ENCODE data around the gene NPTX1. TPM values are rescaled to one million over a fixed set of nuclear protein-coding genes. Genes with fewer than 3 reads are reported as not detected.
A peak's percentile ranks its signal among the peaks of the same experiment; 100 is the strongest.

Gene NPTX1
- polyA plus RNA-seq, 2 of the 4 experiments (the other 2 are of a cell fraction) = 43.6 to 109 TPM

DNA sequence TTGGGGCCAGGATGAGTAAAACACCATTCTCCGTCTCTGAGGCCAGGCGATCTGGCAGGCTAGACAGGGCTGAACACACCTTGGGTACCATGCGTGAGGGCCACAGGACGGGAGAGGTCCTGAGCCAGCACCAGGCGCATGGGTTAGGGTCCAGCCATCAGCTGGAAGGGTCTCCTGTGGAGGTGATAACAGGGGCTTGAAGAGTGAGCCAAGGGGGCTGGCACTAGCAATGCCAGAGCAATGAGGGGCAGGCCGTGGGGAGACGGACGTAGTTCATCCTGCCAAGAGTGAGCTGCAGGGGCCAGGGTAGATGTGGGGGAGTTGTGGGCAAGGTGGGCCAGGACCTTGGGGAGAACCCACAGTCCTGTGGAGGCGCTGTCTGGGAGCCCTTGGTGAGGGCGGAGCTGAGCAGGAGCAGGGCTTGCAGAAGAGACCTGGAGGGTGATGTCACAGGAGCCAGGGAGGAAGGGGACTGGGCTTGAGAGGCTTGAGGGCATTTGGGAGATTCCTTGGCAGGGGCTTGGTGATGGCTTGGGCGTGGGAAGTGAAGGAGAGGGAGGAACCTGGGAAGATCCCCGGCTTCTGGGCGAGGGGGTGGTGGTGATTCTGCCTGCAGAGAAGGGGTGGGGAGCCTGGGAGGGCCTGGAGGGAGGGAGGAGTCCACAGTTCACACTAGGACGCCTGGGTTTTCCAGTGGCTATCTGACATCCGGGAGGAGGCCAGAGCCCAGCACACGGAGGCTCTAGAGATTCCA is 6.3 kb upstream of the NPTX1 start (continued):
- TF ChIP-seq, protein P1, sequence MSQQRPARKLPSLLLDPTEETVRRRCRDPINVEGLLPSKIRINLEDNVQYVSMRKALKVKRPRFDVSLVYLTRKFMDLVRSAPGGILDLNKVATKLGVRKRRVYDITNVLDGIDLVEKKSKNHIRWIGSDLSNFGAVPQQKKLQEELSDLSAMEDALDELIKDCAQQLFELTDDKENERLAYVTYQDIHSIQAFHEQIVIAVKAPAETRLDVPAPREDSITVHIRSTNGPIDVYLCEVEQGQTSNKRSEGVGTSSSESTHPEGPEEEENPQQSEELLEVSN (IDR thresholded peaks at IDR 0.05; ENCODE audit: borderline replicate concordance, low read depth) = no peak
- no peak for TF ChIP-seq RCOR1 (IDR thresholded peaks at IDR 0.05; ENCODE audit: low read depth, low read length)
- TF ChIP-seq FOSL2 (IDR thresholded peaks at IDR 0.05) = no peak
- peak; percentile 42; the same call in 1 of the 2 replicates for TF ChIP-seq FOSL2 (CRISPR knock-in tag; IDR thresholded peaks at IDR 0.05)
- TF ChIP-seq RNF2 (IDR thresholded peaks at IDR 0.05; ENCODE audit: borderline replicate concordance, low read depth) = no peak
- TF ChIP-seq, protein P2, sequence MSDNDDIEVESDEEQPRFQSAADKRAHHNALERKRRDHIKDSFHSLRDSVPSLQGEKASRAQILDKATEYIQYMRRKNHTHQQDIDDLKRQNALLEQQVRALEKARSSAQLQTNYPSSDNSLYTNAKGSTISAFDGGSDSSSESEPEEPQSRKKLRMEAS (IDR thresholded peaks at IDR 0.05) = no peak
- no peak for TF ChIP-seq PHF8 (IDR thresholded peaks at IDR 0.05; ENCODE audit: borderline replicate concordance, low read depth)

DNA sequence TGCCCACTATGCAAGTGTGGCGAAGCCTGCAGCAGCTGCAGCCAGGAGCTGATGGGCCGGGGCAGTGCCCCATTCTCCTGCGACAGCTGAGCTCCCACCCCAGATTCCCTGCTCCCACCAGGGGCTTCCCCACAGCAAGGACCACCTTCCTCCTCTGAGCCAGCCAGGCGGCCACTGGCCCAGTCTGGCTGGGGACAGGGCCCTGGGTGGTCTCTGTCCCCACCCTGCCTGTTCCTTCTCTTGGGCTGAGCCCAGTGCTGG is 5.6 kb upstream of the NPTX1 start:
- CTCF ChIA-PET = interaction anchor here (0.7 to 3.6 kb wide), 5 partner anchors 8 to 94 kb away, joined by 3 to 15 read pairs (median 3); no protein-coding TSS in a partner anchor

DNA sequence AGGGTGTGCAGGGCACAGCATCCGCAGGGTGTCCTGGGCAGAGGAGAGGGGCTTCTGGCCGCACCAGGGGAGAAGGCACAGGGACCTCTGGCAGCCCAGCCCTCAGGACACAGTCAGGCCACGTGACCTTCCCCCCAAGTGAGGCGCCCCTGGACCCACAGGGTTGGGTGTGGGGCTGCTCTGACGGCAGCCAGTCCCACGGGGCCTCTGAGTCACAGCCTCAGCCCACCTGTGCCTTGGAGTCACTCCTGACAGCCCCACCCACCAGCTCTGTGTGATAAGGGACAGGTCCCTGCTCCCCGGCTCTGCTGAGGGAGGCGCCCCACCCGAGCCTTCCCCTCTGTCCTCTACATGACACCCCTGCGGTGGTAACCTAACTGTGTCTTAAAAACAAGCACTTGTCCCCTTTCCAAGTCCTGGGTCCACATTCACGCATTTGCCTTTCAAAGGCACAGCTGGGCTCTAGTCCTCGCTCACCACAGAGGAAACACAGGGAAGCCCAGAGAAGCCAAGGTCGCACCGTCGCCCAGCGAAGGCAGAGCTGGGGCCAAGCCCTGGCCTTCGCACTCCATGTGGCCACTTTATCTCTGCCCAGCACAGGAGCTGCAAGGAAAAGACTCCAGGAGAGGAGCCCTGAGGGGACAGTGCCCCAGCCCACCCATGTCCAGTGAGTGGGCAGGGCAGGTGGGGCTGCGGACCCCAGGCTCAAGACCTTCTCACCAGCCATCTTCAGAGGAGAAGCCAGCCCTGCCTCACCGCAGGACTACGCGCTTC is 5.1 kb upstream of the NPTX1 start:
- CTCF ChIA-PET = interaction anchor here (0.7 to 3.6 kb wide), 5 partner anchors 8 to 94 kb away, joined by 3 to 15 read pairs (median 3); no protein-coding TSS in a partner anchor

More for the DNA sequence above, 5.6 kb upstream of the NPTX1 start:
- ATAC-seq (no peak), FAIRE-seq (no peak), DNase-seq (ENCODE audit: low read depth in 1 of 2, low spot score in 1 of 2) (no peak)
- TF ChIP-seq, protein P3, sequence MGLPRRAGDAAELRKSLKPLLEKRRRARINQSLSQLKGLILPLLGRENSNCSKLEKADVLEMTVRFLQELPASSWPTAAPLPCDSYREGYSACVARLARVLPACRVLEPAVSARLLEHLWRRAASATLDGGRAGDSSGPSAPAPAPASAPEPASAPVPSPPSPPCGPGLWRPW (IDR thresholded peaks at IDR 0.05) = no peak
- TF ChIP-seq, protein P4, sequence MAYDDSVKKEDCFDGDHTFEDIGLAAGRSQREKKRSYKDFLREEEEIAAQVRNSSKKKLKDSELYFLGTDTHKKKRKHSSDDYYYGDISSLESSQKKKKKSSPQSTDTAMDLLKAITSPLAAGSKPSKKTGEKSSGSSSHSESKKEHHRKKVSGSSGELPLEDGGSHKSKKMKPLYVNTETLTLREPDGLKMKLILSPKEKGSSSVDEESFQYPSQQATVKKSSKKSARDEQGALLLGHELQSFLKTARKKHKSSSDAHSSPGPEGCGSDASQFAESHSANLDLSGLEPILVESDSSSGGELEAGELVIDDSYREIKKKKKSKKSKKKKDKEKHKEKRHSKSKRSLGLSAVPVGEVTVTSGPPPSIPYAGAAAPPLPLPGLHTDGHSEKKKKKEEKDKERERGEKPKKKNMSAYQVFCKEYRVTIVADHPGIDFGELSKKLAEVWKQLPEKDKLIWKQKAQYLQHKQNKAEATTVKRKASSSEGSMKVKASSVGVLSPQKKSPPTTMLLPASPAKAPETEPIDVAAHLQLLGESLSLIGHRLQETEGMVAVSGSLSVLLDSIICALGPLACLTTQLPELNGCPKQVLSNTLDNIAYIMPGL (CRISPR knock-in tag; IDR thresholded peaks at IDR 0.05; ENCODE audit: borderline replicate concordance) = no peak
- TF ChIP-seq RCOR1 (IDR thresholded peaks at IDR 0.05; ENCODE audit: low read depth, low read length) = no peak
- no peak for TF ChIP-seq PHF8 (IDR thresholded peaks at IDR 0.05; ENCODE audit: borderline replicate concordance, low read depth)
- TF ChIP-seq POLR2A (IDR thresholded peaks at IDR 0.05; ENCODE audit: low read length) = no peak
- no peak for TF ChIP-seq EP300 (IDR thresholded peaks at IDR 0.05)
- no peak for TF ChIP-seq MYC (IDR thresholded peaks at IDR 0.05; ENCODE audit: borderline replicate concordance, low read length)
- TF ChIP-seq MAZ (IDR thresholded peaks at IDR 0.05; ENCODE audit: borderline replicate concordance, low read depth, low read length) = no peak
- TF ChIP-seq BHLHE40 (IDR thresholded peaks at IDR 0.05; ENCODE audit: low read depth, low read length) = no peak
- TF ChIP-seq RAD21 (conservative IDR thresholded peaks at IDR 0.05 in 1 of 2, IDR thresholded peaks at IDR 0.05 in 1 of 2) = no peak
- TF ChIP-seq FOSL2 (IDR thresholded peaks at IDR 0.05) = no peak
- no peak for TF ChIP-seq FOSL2 (CRISPR knock-in tag; IDR thresholded peaks at IDR 0.05)
- no peak for TF ChIP-seq JUNB (IDR thresholded peaks at IDR 0.05)
- TF ChIP-seq FOSB (CRISPR knock-in tag; IDR thresholded peaks at IDR 0.05) = no peak
- TF ChIP-seq HOXB5 (CRISPR knock-in tag; IDR thresholded peaks at IDR 0.05) = no peak
- no peak for TF ChIP-seq NPAS2 (CRISPR knock-in tag; IDR thresholded peaks at IDR 0.05; ENCODE audit: borderline replicate concordance)
- TF ChIP-seq, protein P5, sequence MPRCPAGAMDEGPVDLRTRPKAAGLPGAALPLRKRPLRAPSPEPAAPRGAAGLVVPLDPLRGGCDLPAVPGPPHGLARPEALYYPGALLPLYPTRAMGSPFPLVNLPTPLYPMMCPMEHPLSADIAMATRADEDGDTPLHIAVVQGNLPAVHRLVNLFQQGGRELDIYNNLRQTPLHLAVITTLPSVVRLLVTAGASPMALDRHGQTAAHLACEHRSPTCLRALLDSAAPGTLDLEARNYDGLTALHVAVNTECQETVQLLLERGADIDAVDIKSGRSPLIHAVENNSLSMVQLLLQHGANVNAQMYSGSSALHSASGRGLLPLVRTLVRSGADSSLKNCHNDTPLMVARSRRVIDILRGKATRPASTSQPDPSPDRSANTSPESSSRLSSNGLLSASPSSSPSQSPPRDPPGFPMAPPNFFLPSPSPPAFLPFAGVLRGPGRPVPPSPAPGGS (IDR thresholded peaks at IDR 0.05) = no peak
- TF ChIP-seq CEBPB (IDR thresholded peaks at IDR 0.05) = no peak
- Histone ChIP-seq H3K4me3 (no peak overlapping the region), H3K4me1 (peaks cover 43% of the 10 kb centered on the region), H3K27ac (peak overlapping the region; percentile 68 to 74), H3K9me3 (0 out of 3 replicates have a peak, but pooled peaks cover 3% of the 10 kb centered on the region), H3K4me2 (peak overlapping the region; percentile 38)
- 93% methylated on average over 3 of the region's 4 CpGs for WGBS (ENCODE audit: missing lambda C conversion rate)
- POLR2A ChIA-PET = interaction anchor here (2.4 kb wide), 1 partner anchor 27 kb away, joined by 5 read pairs; no protein-coding TSS in a partner anchor

More for the DNA sequence above, 5.1 kb upstream of the NPTX1 start:
- TF ChIP-seq ESRRA (IDR thresholded peaks at IDR 0.05; ENCODE audit: borderline replicate concordance, low read length) (no peak), FOSL2 (IDR thresholded peaks at IDR 0.05) (no peak), FOSL2 (CRISPR knock-in tag; IDR thresholded peaks at IDR 0.05) (peak; percentile 38; the same call in 1 of the 2 replicates)
- TF ChIP-seq, protein P6, sequence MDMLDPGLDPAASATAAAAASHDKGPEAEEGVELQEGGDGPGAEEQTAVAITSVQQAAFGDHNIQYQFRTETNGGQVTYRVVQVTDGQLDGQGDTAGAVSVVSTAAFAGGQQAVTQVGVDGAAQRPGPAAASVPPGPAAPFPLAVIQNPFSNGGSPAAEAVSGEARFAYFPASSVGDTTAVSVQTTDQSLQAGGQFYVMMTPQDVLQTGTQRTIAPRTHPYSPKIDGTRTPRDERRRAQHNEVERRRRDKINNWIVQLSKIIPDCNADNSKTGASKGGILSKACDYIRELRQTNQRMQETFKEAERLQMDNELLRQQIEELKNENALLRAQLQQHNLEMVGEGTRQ (IDR thresholded peaks at IDR 0.05) = peak; percentile 38; the same call in 1 of the 2 replicates
- no peak overlapping the region for H3K4me3 ChIP-seq
- no peak overlapping the region; the same call in 2 of the 3 replicates for H3K4me2 ChIP-seq
- no peaks in the 10 kb centered on the region for H3K9me3 ChIP-seq
- no peak for FAIRE-seq
- POLR2A ChIA-PET = interaction anchor here (2.4 kb wide), 1 partner anchor 27 kb away, joined by 5 read pairs; no protein-coding TSS in a partner anchor
- peaks cover 48% of the 10 kb centered on the region for H3K4me1 ChIP-seq
- ATAC-seq = no peak
- peak overlapping the region; percentile 68 to 74 for H3K27ac ChIP-seq
- 67% methylated on average over 20 of the region's 21 CpGs for WGBS (ENCODE audit: missing lambda C conversion rate)
- no peak for DNase-seq (ENCODE audit: low read depth in 1 of 2, low spot score in 1 of 2)
